Umbilical cord (tissue), 2 donors: ENCODE data around the gene SH3GL3. TPM values are rescaled to one million over a fixed set of nuclear protein-coding genes. Genes with fewer than 3 reads are reported as not detected.

Experiments
- DNase-seq: peaks from one replicate; pipeline ENCODE4 v3.0.0-alpha.2; 2015; ENCODE audit warnings: low spot score
- total RNA-seq: library from RNA; depleted of rRNA; stranded (reverse); fragments of >200 nt; gene quantifications from one replicate; pipeline ENCODE4 v1.2.3, GENCODE V29; 2014; ENCODE audit warnings: low replicate concordance; ENCODE audit not compliant: insufficient read depth

Gene SH3GL3
- total RNA-seq, 1 donor from 2014 or later = 24.8 TPM

DNA sequence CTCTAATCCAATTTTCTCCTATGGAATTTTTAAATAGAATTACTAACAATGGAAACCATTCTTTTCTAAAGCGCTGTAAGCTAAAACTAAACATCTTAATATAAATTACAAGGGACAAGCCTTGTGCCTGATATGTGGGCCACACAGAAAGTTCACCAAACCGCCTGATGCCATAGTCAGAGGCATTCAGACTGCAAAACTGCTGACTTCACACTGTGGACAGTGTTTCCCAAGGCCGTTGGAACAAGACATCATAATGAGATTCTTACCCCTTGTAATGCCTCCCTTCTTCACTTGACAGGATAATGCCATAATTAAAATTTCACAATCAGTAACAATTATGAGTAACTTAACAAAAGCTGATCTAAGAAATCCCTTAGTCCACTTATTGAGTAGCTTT is 14.9 kb downstream of the SH3GL3 start:
- no peak for DNase-seq

DNA sequence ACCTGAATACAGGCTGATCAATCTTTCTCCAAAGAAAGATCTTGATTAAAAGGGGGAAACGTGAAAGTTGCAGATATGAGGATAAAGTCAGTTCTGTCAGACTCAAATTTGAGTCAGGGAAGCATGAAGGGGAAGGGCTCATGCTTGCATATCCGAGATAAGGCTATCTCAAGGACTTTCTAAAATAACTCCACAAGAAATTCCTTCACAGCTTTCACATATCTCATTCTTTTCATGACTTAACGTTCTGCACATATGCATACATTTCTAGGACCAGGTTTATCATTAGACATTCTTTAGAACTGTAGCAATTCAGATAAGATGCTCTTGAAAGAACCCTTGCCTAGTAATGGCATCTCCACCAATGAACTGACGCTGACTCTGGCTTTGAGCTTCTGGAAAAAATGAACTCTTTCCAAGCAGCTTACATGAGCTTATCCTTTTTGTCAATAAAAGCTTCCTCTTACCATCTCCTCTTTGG is 15.9 kb downstream of the SH3GL3 start:
- peak; percentile 95 for DNase-seq

- no peak for DNase-seq
Measured at GRCh38 chr15:83470887-83471286, 23.7 kb downstream of the SH3GL3 start.

DNA sequence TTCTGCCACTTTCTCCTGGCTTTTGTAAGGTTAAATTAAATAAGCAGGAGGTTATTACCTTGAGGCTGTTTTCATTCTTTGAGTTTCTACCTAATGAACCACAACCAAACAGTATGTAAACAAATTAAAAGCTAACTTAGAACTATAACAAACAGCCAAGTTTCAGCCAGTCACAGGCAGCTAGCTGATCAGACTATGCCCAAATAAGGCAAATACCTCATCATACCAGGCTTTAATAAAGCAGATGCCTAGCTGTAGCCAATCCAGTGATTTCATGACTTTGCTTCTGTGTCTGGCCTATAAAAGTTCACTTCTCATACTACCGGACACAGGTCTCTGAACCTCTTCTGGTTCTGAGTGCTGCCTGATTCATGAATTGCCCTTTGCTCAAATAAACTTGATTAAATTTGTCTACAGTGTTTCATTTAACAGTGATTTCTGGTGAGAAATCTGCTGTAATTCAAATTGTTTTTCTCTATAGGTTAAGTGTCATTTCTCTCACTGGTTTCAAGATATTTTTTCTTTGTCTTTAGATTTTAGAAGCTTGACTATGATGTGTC is 24.2 kb downstream of the SH3GL3 start:
- DNase-seq = no peak

- DNase-seq = no peak
Measured at GRCh38 chr15:83472151-83472550, 25.0 kb downstream of the SH3GL3 start.

DNA sequence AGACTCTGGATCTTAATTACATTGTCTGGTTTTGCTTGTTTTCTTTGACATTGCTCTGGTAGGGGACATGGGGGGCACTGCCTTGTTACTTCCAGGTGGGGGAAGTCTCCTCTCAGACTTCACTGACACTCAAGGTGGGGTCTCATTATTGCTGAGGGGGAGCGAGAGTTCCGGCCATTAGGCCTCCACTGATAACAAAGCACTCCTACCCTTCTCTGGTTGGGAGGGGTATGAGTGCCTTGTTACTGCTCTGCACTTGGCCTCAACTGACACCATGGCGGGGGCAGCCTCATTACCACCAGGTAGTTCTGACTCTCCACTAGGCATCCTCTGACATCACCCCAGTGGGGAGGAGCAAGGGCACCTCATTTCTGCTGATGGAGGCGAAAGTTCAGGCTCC is 25.7 kb downstream of the SH3GL3 start:
- DNase-seq = no peak

GRCh38 chr15:83474578-83474977 is 27.4 kb downstream of the SH3GL3 start:
- DNase-seq = no peak

- DNase-seq = peak; percentile 49
Measured at GRCh38 chr15:83475551-83475950, 28.4 kb downstream of the SH3GL3 start.

DNA sequence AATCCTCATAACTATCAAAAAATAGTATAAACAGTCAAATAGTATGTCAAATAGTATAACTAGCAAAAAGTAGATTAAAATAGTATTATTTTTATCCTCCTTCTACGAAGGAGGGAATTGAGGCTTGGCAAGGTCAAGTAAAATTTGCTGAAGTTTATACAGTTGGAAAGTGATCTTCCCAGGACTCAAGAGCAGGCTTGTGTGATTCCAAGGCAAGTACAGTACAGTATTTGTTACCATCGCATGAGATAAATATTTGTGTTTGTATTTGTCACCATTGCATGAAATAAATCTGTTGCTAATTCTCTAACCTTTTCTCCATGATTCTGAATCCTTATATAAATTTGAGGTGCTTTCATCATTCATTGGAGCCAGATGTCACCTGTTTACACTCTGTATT is 28.9 kb downstream of the SH3GL3 start:
- no peak for DNase-seq

DNA sequence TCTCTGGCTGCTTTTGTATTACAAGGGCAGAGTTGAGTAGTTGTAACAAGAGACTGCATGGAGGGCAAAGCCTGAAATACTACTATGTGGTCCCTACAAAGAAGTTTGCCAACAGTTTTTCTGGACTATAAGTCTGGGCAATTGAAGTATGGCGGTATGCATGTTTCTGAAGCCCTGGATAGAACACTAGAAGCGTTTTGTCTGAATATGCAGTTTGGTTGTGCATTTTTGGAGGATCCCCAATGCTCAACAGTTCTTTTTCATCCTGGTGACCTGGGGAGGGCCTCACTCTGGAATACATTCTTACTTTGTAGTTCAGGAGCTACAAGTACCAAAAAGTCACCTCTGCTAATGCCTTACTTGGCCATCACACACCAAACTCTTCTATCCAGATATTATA is 29.6 kb downstream of the SH3GL3 start:
- DNase-seq = no peak

- DNase-seq = peak; percentile 42
Measured at GRCh38 chr15:83477172-83477807, 30.1 kb downstream of the SH3GL3 start.

GRCh38 chr15:83477808-83478537 is 30.8 kb downstream of the SH3GL3 start:
- DNase-seq = no peak

GRCh38 chr15:83483612-83484011 is 36.5 kb downstream of the SH3GL3 start:
- no peak for DNase-seq

GRCh38 chr15:83484636-83485035 is 37.5 kb downstream of the SH3GL3 start:
- DNase-seq = no peak

DNA sequence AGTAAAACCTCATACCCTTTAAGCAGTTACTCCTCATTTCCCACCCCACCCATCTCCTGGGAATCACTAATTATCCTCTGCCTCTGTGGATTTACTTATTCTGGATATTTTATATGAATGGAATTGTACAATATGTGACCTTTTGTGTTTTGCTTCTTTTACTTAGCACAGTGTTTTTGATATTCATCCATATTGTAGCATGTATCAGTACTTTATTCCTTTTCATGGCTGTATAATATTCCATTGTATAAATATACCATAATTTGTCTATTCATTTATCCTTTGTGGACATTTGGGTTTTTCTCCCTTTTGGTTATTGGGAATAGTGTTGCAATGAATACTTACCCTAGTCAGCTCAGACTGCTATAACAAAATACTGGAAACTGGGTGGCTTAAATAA is 39.2 kb downstream of the SH3GL3 start:
- no peak for DNase-seq

- DNase-seq = no peak
Measured at GRCh38 chr15:83487519-83487918, 40.4 kb downstream of the SH3GL3 start.

GRCh38 chr15:83489690-83490089 is 42.5 kb downstream of the SH3GL3 start:
- DNase-seq = no peak

GRCh38 chr15:83491486-83491885 is 44.3 kb downstream of the SH3GL3 start:
- no peak for DNase-seq

- DNase-seq = no peak
Measured at GRCh38 chr15:83496766-83497165, 49.6 kb downstream of the SH3GL3 start.

GRCh38 chr15:83498374-83498773 is 51.2 kb downstream of the SH3GL3 start:
- no peak for DNase-seq

GRCh38 chr15:83498801-83499200 is 51.7 kb downstream of the SH3GL3 start:
- DNase-seq = no peak

DNA sequence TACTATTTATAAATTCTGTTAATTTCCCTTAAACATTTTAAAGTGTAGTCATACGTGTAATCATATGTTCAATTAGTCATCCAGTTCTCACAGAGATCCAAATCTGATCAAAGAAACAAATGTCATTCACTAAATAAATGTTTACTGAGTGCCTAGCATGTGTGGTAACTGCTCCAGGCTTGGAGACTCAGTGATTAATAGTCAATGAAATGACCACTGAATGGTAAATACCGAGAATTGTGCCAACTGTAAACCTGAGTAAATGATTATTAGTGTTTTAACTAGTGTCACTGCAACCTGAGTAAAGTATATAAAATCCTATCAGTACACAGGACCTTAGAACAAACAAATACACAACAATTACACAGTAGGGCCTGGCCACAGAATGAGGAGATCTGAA is 52.3 kb downstream of the SH3GL3 start:
- no peak for DNase-seq
